Neuronal stem cell (in vitro differentiated cells): ENCODE data around the gene CREB5.

ENCODE experiments used
- DNase-seq: peaks from one replicate; pipeline ENCODE4 v3.0.0-alpha.2; 2013; ENCODE audit warnings: low spot score
- H2AFZ ChIP-seq: one replicate; pipeline ENCODE4 v1.6.1; 2013; ENCODE audit warnings: mild to moderate bottlenecking, low read length, inconsistent platforms
- H2AK5ac ChIP-seq: 2 replicates; pipeline ENCODE4 v1.6.1; 2013; ENCODE audit warnings: low read depth, mild to moderate bottlenecking, inconsistent platforms, low read length, moderate library complexity, mixed read lengths
- H2BK120ac ChIP-seq: 2 replicates; pipeline ENCODE4 v1.6.1; 2013; ENCODE audit warnings: low read depth, mild to moderate bottlenecking, inconsistent platforms, low read length, moderate library complexity, mixed read lengths
- H2BK12ac ChIP-seq: one replicate; pipeline ENCODE4 v1.6.1; 2013; ENCODE audit warnings: low read length, inconsistent platforms
- H2BK15ac ChIP-seq: 2 replicates; pipeline ENCODE4 v1.6.1; 2013; ENCODE audit warnings: mild to moderate bottlenecking, low read length, inconsistent platforms, mixed read lengths
- H2BK5ac ChIP-seq: one replicate; pipeline ENCODE4 v1.6.1; 2013; ENCODE audit warnings: inconsistent platforms, mild to moderate bottlenecking, low read length, moderate library complexity
- H3K14ac ChIP-seq: one replicate; pipeline ENCODE4 v1.6.1; 2013; ENCODE audit warnings: low read length, inconsistent platforms
- H3K18ac ChIP-seq: 2 replicates; pipeline ENCODE4 v1.6.1; 2013; ENCODE audit warnings: low read length, inconsistent platforms
- H3K23ac ChIP-seq: 2 replicates; pipeline ENCODE4 v1.6.1; 2013; ENCODE audit warnings: low read depth, mild to moderate bottlenecking, mixed read lengths, low read length, inconsistent platforms; ENCODE audit not compliant: poor library complexity
- H3K27ac ChIP-seq: replicated peaks from 3 replicates; pipeline ENCODE4 v1.5.1; 2013; ENCODE audit warnings: low read length, inconsistent platforms
- H3K27me3 ChIP-seq, 3 experiments: 2 replicates each; pipeline ENCODE4 v1.6.1; 2013; ENCODE audit warnings: low read length in 3 of 3, mild to moderate bottlenecking in 2 of 3, inconsistent platforms in 1 of 3, low read depth in 1 of 3, mixed read lengths in 1 of 3, moderate library complexity in 1 of 3; ENCODE audit not compliant: control insufficient read depth in 3 of 3, insufficient read depth in 3 of 3
- H3K36me3 ChIP-seq, 2 donors: replicated peaks in 1 of 2; 2 replicates each; pipeline ENCODE4 v1.6.1; 2013; ENCODE audit warnings: low read length in 2 of 2; ENCODE audit not compliant: control insufficient read depth in 2 of 2, insufficient read depth in 2 of 2
- H3K4ac ChIP-seq: 2 replicates; pipeline ENCODE4 v1.6.1; 2013; ENCODE audit warnings: inconsistent platforms, mild to moderate bottlenecking, low read length, moderate library complexity
- H3K4me1 ChIP-seq, 2 donors: 1 replicate in 1 of 2; 2 replicates in 1 of 2; pipeline ENCODE4 v1.6.1; 2013; ENCODE audit warnings: low read length in 2 of 2, low read depth in 1 of 2; ENCODE audit not compliant: control insufficient read depth in 2 of 2, insufficient read depth in 1 of 2
- H3K4me2 ChIP-seq: one replicate; pipeline ENCODE4 v1.6.1; 2013; ENCODE audit warnings: mild to moderate bottlenecking, low read length, inconsistent platforms; ENCODE audit not compliant: insufficient read depth, poor library complexity, severe bottlenecking
- H3K4me3 ChIP-seq, 2 donors: 2 replicates each; pipeline ENCODE4 v1.5.1; 2013; ENCODE audit warnings: low read length in 2 of 2, mild to moderate bottlenecking in 2 of 2, inconsistent platforms in 1 of 2, moderate library complexity in 1 of 2
- H3K79me1 ChIP-seq: one replicate; pipeline ENCODE4 v1.6.1; 2013; ENCODE audit warnings: low read depth, mild to moderate bottlenecking, inconsistent platforms, low read length, moderate library complexity
- H3K9ac ChIP-seq: one replicate; pipeline ENCODE4 v1.6.1; 2013; ENCODE audit warnings: mild to moderate bottlenecking, low read depth, low read length, inconsistent platforms; ENCODE audit not compliant: poor library complexity
- H3K9me3 ChIP-seq, 2 donors: replicated peaks in 1 of 2; 2 replicates each; pipeline versions ENCODE3 to v1.6.1; 2013; ENCODE audit warnings: low read length in 2 of 2, mild to moderate bottlenecking in 2 of 2, inconsistent platforms in 1 of 2, low read depth in 1 of 2, mixed read lengths in 1 of 2, moderate library complexity in 1 of 2; ENCODE audit not compliant: control insufficient read depth in 2 of 2, insufficient read depth in 1 of 2
- H4K8ac ChIP-seq: one replicate; pipeline ENCODE4 v1.6.1; 2013; ENCODE audit warnings: low read depth, mild to moderate bottlenecking, inconsistent platforms, low read length, moderate library complexity
- H4K91ac ChIP-seq: one replicate; pipeline ENCODE4 v1.6.1; 2013; ENCODE audit warnings: low read length, low read depth, mild to moderate bottlenecking, inconsistent platforms; ENCODE audit not compliant: poor library complexity
- WGBS, 2 donors: extraction: QIAGEN DNeasy Blood & Tissue Kit; methylation state at CpG; one replicate each; pipeline ENCODE4 v1.1.7; 2013; ENCODE audit warnings: missing lambda C conversion rate in 2 of 2, mixed read lengths in 1 of 2; ENCODE audit not compliant: insufficient read length in 2 of 2, insufficient replicate concordance in 1 of 2; ENCODE audit errors: extremely low coverage in 2 of 2; 5-methylcytosine and 5-hydroxymethylcytosine counted together

CREB5 gene

GRCh38 chr7:28630350-28630749, 218.0 kb downstream of the CREB5 start:
- H3K9ac ChIP-seq = no peak overlapping the region
- no peak overlapping the region for H2BK120ac ChIP-seq
- WGBS, 2 donors = no CpG with 5 or more reads among the region's 3 CpGs
- H3K27ac ChIP-seq = no peak overlapping the region
- H3K27me3 ChIP-seq = no peaks in the 10 kb centered on the region
- no peak overlapping the region for H2AK5ac ChIP-seq
- H3K4ac ChIP-seq = no peak overlapping the region
- H2AFZ ChIP-seq = no peak overlapping the region
- no peak for DNase-seq
- H3K36me3 ChIP-seq = no peaks in the 10 kb centered on the region
- no peaks in the 10 kb centered on the region for H3K9me3 ChIP-seq
- no peak overlapping the region for H3K4me2 ChIP-seq
- no peak overlapping the region for H3K23ac ChIP-seq
- H4K91ac ChIP-seq = no peak overlapping the region
- H3K4me3 ChIP-seq = no peak overlapping the region
- no peak overlapping the region for H3K14ac ChIP-seq
- H2BK5ac ChIP-seq = no peak overlapping the region
- no peaks in the 10 kb centered on the region for H3K4me1 ChIP-seq
- H3K18ac ChIP-seq = no peak overlapping the region
- H2BK12ac ChIP-seq = no peak overlapping the region
- H4K8ac ChIP-seq = no peak overlapping the region
- H3K79me1 ChIP-seq = no peaks in the 10 kb centered on the region
- H2BK15ac ChIP-seq = no peak overlapping the region

DNA sequence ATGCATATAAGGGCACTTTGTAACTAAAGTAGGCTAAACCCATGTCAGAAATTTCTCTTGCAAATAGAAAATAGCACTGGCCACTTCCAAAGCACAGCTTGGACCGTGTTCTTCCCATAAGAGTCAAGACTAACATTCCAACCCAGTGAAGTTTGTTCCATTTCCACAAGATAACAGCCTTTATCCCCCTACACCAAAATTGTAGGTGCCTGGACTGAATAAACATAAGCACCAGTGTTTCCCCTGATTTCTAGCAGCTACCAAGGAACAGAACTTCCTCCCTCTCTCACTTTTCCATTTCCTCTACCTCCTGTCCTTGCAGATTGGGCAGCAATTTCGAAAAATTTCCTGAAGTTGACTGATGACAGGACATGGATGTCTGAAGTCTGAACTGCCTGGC, 219.7 kb downstream of the CREB5 start:
- no peak for DNase-seq
- no peak overlapping the region for H3K27ac ChIP-seq
- no peak overlapping the region for H2BK120ac ChIP-seq
- no peak overlapping the region for H2BK15ac ChIP-seq
- no peak overlapping the region for H2AK5ac ChIP-seq
- no peak overlapping the region for H3K4ac ChIP-seq
- no peak overlapping the region for H3K4me2 ChIP-seq
- no peaks in the 10 kb centered on the region for H3K9me3 ChIP-seq
- H3K18ac ChIP-seq = no peak overlapping the region
- H2BK12ac ChIP-seq = no peak overlapping the region
- no peak overlapping the region for H2AFZ ChIP-seq
- no peaks in the 10 kb centered on the region for H3K79me1 ChIP-seq
- H3K14ac ChIP-seq = no peak overlapping the region
- H4K8ac ChIP-seq = no peak overlapping the region
- H3K23ac ChIP-seq = no peak overlapping the region
- no CpG with 5 or more reads among the region's 2 CpGs for WGBS, 2 donors
- H3K36me3 ChIP-seq = no peaks in the 10 kb centered on the region
- no peak overlapping the region for H3K4me3 ChIP-seq
- H3K27me3 ChIP-seq = no peaks in the 10 kb centered on the region
- H3K9ac ChIP-seq = no peak overlapping the region
- H3K4me1 ChIP-seq = no peaks in the 10 kb centered on the region
- no peak overlapping the region for H2BK5ac ChIP-seq
- no peak overlapping the region for H4K91ac ChIP-seq

- Histone ChIP-seq H2BK12ac (no peak overlapping the region), H3K4me2 (no peak overlapping the region), H2BK5ac (no peak overlapping the region), H3K18ac (no peak overlapping the region), H3K14ac (no peak overlapping the region), H3K4me3 (no peak overlapping the region), H3K27me3 (no peaks in the 10 kb centered on the region), H3K23ac (no peak overlapping the region), H4K8ac (no peak overlapping the region), H3K79me1 (no peaks in the 10 kb centered on the region), H2AFZ (no peak overlapping the region), H3K9ac (no peak overlapping the region), H3K9me3 (peaks cover 3 to 7% of the 10 kb centered on the region in 2 donors), H2BK120ac (no peak overlapping the region), H3K27ac (no peak overlapping the region), H3K4me1 (peaks cover 2 to 20% of the 10 kb centered on the region in 2 donors), H4K91ac (no peak overlapping the region), H2AK5ac (no peak overlapping the region), H2BK15ac (no peak overlapping the region), H3K4ac (no peak overlapping the region), H3K36me3 (peaks cover 0 to 2% of the 10 kb centered on the region in 2 donors)
- DNase-seq = no peak
- WGBS, 2 donors = no CpG with 5 or more reads among the region's 2 CpGs
These were observed 226.6 kb downstream of the CREB5 start for GRCh38 chr7:28638914-28639313.

DNA sequence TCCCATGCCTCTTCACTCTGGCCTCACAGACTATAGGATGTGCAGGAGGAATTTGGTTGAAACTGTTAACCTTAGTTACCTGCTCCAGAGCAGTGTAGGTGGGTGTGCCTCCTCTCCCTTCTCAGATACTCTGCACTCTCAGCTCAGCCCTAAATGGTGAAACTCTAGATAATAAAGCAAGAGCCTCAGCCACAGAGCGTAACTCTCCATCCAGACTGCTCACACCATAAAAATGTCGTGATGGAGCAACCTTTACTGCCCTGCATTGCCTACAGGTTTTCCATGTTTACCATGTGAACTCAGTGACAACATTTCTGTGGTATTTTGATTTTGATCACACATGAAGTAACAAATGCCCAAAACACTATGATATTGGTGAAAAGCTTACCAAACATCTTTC, 227.7 kb downstream of the CREB5 start:
- H2AK5ac ChIP-seq = no peak overlapping the region
- no CpG with 5 or more reads among the region's 2 CpGs for WGBS, 2 donors
- H2BK120ac ChIP-seq = no peak overlapping the region
- peaks cover 0 to 2% of the 10 kb centered on the region in 2 donors for H3K36me3 ChIP-seq
- H3K4me1 ChIP-seq = peaks cover 2 to 22% of the 10 kb centered on the region in 2 donors
- no peak overlapping the region for H2AFZ ChIP-seq
- H3K4me2 ChIP-seq = no peak overlapping the region
- no peak overlapping the region for H3K9ac ChIP-seq
- H2BK15ac ChIP-seq = no peak overlapping the region
- no peak overlapping the region for H3K4me3 ChIP-seq
- H3K27me3 ChIP-seq = no peaks in the 10 kb centered on the region
- H3K14ac ChIP-seq = no peak overlapping the region
- no peak overlapping the region for H3K23ac ChIP-seq
- H2BK5ac ChIP-seq = no peak overlapping the region
- no peak overlapping the region for H2BK12ac ChIP-seq
- DNase-seq = no peak
- no peak overlapping the region for H3K18ac ChIP-seq
- peaks cover 3 to 7% of the 10 kb centered on the region in 2 donors for H3K9me3 ChIP-seq
- no peaks in the 10 kb centered on the region for H3K79me1 ChIP-seq
- no peak overlapping the region for H3K27ac ChIP-seq
- no peak overlapping the region for H4K91ac ChIP-seq
- H4K8ac ChIP-seq = no peak overlapping the region
- H3K4ac ChIP-seq = no peak overlapping the region
